ENCODE results near the gene ARHGEF39. TPM values are rescaled to one million over a fixed set of nuclear protein-coding genes. Genes with fewer than 3 reads are reported as not detected.
"Not testable (repeated sequence)": the region's sequence is repeated elsewhere in the genome, so short reads cannot be mapped to it uniquely, and the experiment has no call there.

Gene ARHGEF39
- total RNA-seq, 1 donor from 2014 or later, result 14.2 TPM

GRCh38 chr9:35615981-35616680, 48.9 kb downstream of the ARHGEF39 start:
- DNase-seq (ENCODE audit: extremely low spot score, unreplicated experiment), result no peak
- Mint-ChIP-seq H3K27ac (peak overlapping the region; percentile 4), H3K4me3 (peak overlapping the region; percentile 74), H3K36me3 (no peaks in the 10 kb centered on the region), H3K4me1 (ENCODE audit: unreplicated experiment) (peaks cover 6% of the 10 kb centered on the region), H3K27me3 (peaks cover 83% of the 10 kb centered on the region), H3K9me3 (no peaks in the 10 kb centered on the region)
- TF ChIP-seq CTCF (conservative IDR thresholded peaks at IDR 0.05), result no peak

GRCh38 chr9:35612843-35613242, 52.2 kb downstream of the ARHGEF39 start:
- TF ChIP-seq CTCF (conservative IDR thresholded peaks at IDR 0.05), result no peak
- H3K4me1 Mint-ChIP-seq (ENCODE audit: unreplicated experiment), result peaks cover 6% of the 10 kb centered on the region
- no peak for DNase-seq (ENCODE audit: extremely low spot score, unreplicated experiment)
- peaks cover 4% of the 10 kb centered on the region for H3K36me3 Mint-ChIP-seq
- H3K4me3 Mint-ChIP-seq, result no peak overlapping the region
- H3K9me3 Mint-ChIP-seq, result no peaks in the 10 kb centered on the region
- H3K27me3 Mint-ChIP-seq, result peaks cover 62% of the 10 kb centered on the region
- no peak overlapping the region for H3K27ac Mint-ChIP-seq

- H3K27ac Mint-ChIP-seq; DNase-seq (ENCODE audit: extremely low spot score, unreplicated experiment); H3K36me3 Mint-ChIP-seq; H3K4me3 Mint-ChIP-seq; H3K4me1 Mint-ChIP-seq (ENCODE audit: unreplicated experiment); H3K9me3 Mint-ChIP-seq: not testable (repeated sequence)
- peaks cover 55% of the 10 kb centered on the region for H3K27me3 Mint-ChIP-seq
Observed at GRCh38 chr9:35612066-35612465, 52.9 kb downstream of the ARHGEF39 start.

GRCh38 chr9:35611230-35611797, 53.7 kb downstream of the ARHGEF39 start:
- Mint-ChIP-seq H3K4me1 (ENCODE audit: unreplicated experiment) (peaks cover 11% of the 10 kb centered on the region), H3K27ac (no peak overlapping the region), H3K36me3 (peaks cover 9% of the 10 kb centered on the region), H3K27me3 (peaks cover 47% of the 10 kb centered on the region), H3K4me3 (no peak overlapping the region), H3K9me3 (no peaks in the 10 kb centered on the region)
- DNase-seq (ENCODE audit: extremely low spot score, unreplicated experiment), result no peak
- TF ChIP-seq CTCF (conservative IDR thresholded peaks at IDR 0.05), result peak; percentile 78

- TF ChIP-seq CTCF (conservative IDR thresholded peaks at IDR 0.05), result no peak
- no peak overlapping the region for H3K4me3 Mint-ChIP-seq
- DNase-seq (ENCODE audit: extremely low spot score, unreplicated experiment), result no peak
- no peaks in the 10 kb centered on the region for H3K9me3 Mint-ChIP-seq
- H3K27ac Mint-ChIP-seq, result no peak overlapping the region
- peaks cover 11% of the 10 kb centered on the region for H3K4me1 Mint-ChIP-seq (ENCODE audit: unreplicated experiment)
- peaks cover 32% of the 10 kb centered on the region for H3K27me3 Mint-ChIP-seq
- H3K36me3 Mint-ChIP-seq, result peaks cover 9% of the 10 kb centered on the region
Observed at GRCh38 chr9:35609820-35610163, 55.2 kb downstream of the ARHGEF39 start.

Small RNA genes within 50 kb of the gene (microRNA-seq; reads per million reads assigned to microRNA genes)
- gene MIR6852, result not detected

Other genes starting within 250 kb of the ARHGEF39 start
- 6.3 and 22.1 TPM in 2 replicates for gene RUSC2, start 175.1 kb downstream of the ARHGEF39 start, total RNA-seq (ENCODE audit: low replicate concordance)
- gene TESK1, start 59.9 kb downstream of the ARHGEF39 start, total RNA-seq (ENCODE audit: low replicate concordance), result 30.6 and 42.4 TPM in 2 replicates
- 1.5 and 2.8 TPM in 2 replicates for gene CD72, start 46.8 kb downstream of the ARHGEF39 start, total RNA-seq (ENCODE audit: low replicate concordance)
- not detected in 2 replicates for gene SIT1, start 14.3 kb downstream of the ARHGEF39 start, total RNA-seq (ENCODE audit: low replicate concordance)
- gene RMRP, start 7.2 kb downstream of the ARHGEF39 start, total RNA-seq (ENCODE audit: low replicate concordance), result 16,039 and 18,328 TPM in 2 replicates
- 15.6 and 17.2 TPM in 2 replicates for gene CCDC107, start 6.9 kb downstream of the ARHGEF39 start, total RNA-seq (ENCODE audit: low replicate concordance)
- 1.5 TPM in 1 of 2 replicates, not detected in the other for gene CA9, start 8.7 kb upstream of the ARHGEF39 start, total RNA-seq (ENCODE audit: low replicate concordance)
- gene TPM2, start 24.7 kb upstream of the ARHGEF39 start, total RNA-seq (ENCODE audit: low replicate concordance), result 17.7 and 241 TPM in 2 replicates
- 136 and 164 TPM in 2 replicates for gene TLN1, start 67.0 kb upstream of the ARHGEF39 start, total RNA-seq (ENCODE audit: low replicate concordance)
- gene CREB3, start 67.5 kb upstream of the ARHGEF39 start, total RNA-seq (ENCODE audit: low replicate concordance), result 29.1 and 36.4 TPM in 2 replicates
- 100 and 103 TPM in 2 replicates for gene GBA2, start 84.0 kb upstream of the ARHGEF39 start, total RNA-seq (ENCODE audit: low replicate concordance)
- 35.0 and 35.7 TPM in 2 replicates for gene RGP1, start 84.1 kb upstream of the ARHGEF39 start, total RNA-seq (ENCODE audit: low replicate concordance)
- gene MSMP, start 89.1 kb upstream of the ARHGEF39 start, total RNA-seq (ENCODE audit: low replicate concordance), result not detected in 2 replicates
- 4.2 and 23.3 TPM in 2 replicates for gene NPR2, start 126.4 kb upstream of the ARHGEF39 start, total RNA-seq (ENCODE audit: low replicate concordance)
- 0.71 and 14.2 TPM in 2 replicates for gene SPAG8, start 147.1 kb upstream of the ARHGEF39 start, total RNA-seq (ENCODE audit: low replicate concordance)
- 41.7 and 51.1 TPM in 2 replicates for gene HINT2, start 149.8 kb upstream of the ARHGEF39 start, total RNA-seq (ENCODE audit: low replicate concordance)
- gene FAM221B, start 163.5 kb upstream of the ARHGEF39 start, total RNA-seq (ENCODE audit: low replicate concordance), result 1.1 TPM in 1 of 2 replicates, not detected in the other
- 13.8 and 27.2 TPM in 2 replicates for gene TMEM8B, start 164.0 kb upstream of the ARHGEF39 start, total RNA-seq (ENCODE audit: low replicate concordance)
- gene OR13J1, start 205.2 kb upstream of the ARHGEF39 start, total RNA-seq (ENCODE audit: low replicate concordance), result not detected in 2 replicates
- 0.40 TPM in 1 of 2 replicates, not detected in the other for gene HRCT1, start 241.0 kb upstream of the ARHGEF39 start, total RNA-seq (ENCODE audit: low replicate concordance)
- gene SPAAR, start 244.3 kb upstream of the ARHGEF39 start, total RNA-seq (ENCODE audit: low replicate concordance), result not detected in 2 replicates

Measured in type B pancreatic cell (in vitro differentiated cells).